Stimulated activated effector memory CD8-positive, alpha-beta T cell treated with anti-CD3 and anti-CD28 coated beads, Interleukin-12 subunit alpha, Interleukin-12 subunit beta, amount 100 ng/mL, for 72 hours (primary cell): ENCODE data around the gene DPM3.

Experiments used
- ATAC-seq: fragments of 150-1000 bp; cut with Tn5 transposase; 2 replicates; pipeline ENCODE4 v1.10.0; 2021
- DNase-seq, 2 donors: peaks; one replicate each; pipeline ENCODE4 v3.0.0; 2021 to 2022; ENCODE audit warnings: low spot score in 2 of 2
- H3K27ac Mint-ChIP-seq: one replicate; pipeline ENCODE4 v1.8.0; 2022; ENCODE audit warnings: mild to moderate bottlenecking, mixed read lengths
- H3K36me3 Mint-ChIP-seq: one replicate; pipeline ENCODE4 v1.8.0; 2022; ENCODE audit warnings: mild to moderate bottlenecking, mixed read lengths
- H3K4me1 Mint-ChIP-seq: one replicate; pipeline ENCODE4 v1.8.0; 2022; ENCODE audit warnings: mixed read lengths
- H3K4me3 Mint-ChIP-seq: one replicate; pipeline ENCODE4 v1.8.0; 2022; ENCODE audit warnings: mild to moderate bottlenecking, mixed read lengths
- H3K9me3 Mint-ChIP-seq: one replicate; pipeline ENCODE4 v1.8.0; 2022; ENCODE audit warnings: mixed read lengths

DPM3 gene

DNA sequence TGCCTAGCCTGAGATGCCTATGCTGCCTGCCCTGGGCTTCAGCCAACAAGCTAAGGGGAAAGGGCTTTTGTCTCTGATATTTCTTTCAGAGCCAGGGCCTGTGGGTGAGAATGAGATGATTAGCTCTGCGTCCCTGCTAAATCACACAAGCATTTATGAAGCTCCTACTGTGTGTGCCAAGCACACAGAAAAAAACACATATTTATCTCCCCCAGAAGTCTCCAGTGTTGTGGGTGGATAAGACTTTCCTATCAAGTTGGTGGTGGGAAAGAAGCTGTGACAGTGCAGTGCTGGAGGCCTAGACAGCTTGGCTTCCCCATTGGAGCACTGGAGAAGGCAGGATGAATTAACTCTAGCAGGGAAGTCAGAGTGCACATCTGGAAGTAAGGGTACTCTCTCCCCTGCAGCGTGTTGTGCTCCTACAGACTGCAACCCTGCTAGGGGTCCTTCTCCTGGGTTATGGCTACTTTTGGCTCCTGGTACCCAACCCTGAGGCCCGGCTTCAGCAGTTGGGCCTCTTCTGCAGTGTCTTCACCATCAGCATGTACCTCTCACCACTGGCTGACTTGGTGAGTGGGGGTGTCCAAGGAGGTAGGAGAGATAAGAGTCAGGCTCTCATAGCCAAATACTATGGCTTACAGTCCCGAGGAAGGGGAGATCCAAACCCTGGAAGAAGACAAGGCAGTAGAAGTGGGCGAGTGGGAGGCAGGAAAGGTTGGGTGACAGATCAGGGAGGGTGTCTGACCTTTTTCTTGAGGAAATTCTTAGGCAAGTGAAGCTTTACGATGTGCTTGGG, 3.0 kb downstream of the DPM3 start:
- Mint-ChIP-seq H3K9me3 (no peaks in the 10 kb centered on the region), H3K36me3 (peaks cover 66% of the 10 kb centered on the region), H3K4me1 (peaks cover 44% of the 10 kb centered on the region)

GRCh38 chr1:155136748-155137147, 3.6 kb downstream of the DPM3 start:
- peak overlapping the region; percentile 99 for H3K27ac Mint-ChIP-seq
- peaks cover 66% of the 10 kb centered on the region for H3K36me3 Mint-ChIP-seq
- ATAC-seq (no peak), DNase-seq (no peak)
- H3K4me1 Mint-ChIP-seq, result peaks cover 47% of the 10 kb centered on the region
- H3K4me3 Mint-ChIP-seq, result peak overlapping the region; percentile 98
- H3K9me3 Mint-ChIP-seq, result no peaks in the 10 kb centered on the region

More for the DNA sequence above, 3.0 kb downstream of the DPM3 start:
- DNase-seq (no peak), ATAC-seq (no peak)
- H3K27ac Mint-ChIP-seq, result peak overlapping the region; percentile 99
- peak overlapping the region; percentile 98 for H3K4me3 Mint-ChIP-seq

DNA sequence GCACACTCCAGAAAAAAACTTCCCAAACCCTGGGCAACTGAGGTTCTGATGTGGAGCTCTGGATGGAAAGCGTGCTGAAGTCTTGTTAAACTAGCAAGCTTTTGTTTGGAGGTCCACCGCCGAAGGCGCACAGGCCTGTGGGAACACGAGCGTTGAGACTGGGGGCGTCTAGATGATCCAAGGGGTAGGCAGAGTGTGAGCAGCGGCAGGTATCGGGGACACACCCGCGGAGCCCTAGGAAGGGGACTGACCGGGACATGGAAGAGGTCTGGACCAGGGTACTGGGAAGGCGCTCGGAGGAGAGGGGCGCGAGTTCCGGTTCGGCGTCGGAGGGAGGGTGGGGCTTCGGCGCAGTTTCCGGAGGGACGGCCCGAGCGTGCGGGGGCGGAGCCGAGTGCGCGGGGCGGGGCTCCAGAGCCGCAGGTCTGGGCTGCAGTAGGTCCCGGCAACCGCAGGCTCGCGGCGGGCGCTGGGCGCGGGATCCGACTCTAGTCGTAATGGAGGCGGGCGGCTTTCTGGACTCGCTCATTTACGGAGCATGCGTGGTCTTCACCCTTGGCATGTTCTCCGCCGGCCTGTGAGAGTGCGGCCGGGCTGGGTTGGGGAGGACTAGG, 4.8 kb downstream of the DPM3 start, which contains the start of gene SLC50A1:
Gene SLC50A1 (plus strand): TSS at position 438 of the 614 bp plus-strand sequence. CDS start 60 bp downstream, at position 498.
- DNase-seq (peak; percentile 93 to 96), ATAC-seq (peak; percentile 82)
- peaks cover 48% of the 10 kb centered on the region for H3K4me1 Mint-ChIP-seq
- peak within 1 kb of the TSS; percentile 98 for H3K4me3 Mint-ChIP-seq
- peaks cover 65% of the 10 kb centered on the region for H3K36me3 Mint-ChIP-seq
- H3K27ac Mint-ChIP-seq, result peak within 1 kb of the TSS; percentile 99
- no peaks in the 10 kb centered on the region for H3K9me3 Mint-ChIP-seq

DNA sequence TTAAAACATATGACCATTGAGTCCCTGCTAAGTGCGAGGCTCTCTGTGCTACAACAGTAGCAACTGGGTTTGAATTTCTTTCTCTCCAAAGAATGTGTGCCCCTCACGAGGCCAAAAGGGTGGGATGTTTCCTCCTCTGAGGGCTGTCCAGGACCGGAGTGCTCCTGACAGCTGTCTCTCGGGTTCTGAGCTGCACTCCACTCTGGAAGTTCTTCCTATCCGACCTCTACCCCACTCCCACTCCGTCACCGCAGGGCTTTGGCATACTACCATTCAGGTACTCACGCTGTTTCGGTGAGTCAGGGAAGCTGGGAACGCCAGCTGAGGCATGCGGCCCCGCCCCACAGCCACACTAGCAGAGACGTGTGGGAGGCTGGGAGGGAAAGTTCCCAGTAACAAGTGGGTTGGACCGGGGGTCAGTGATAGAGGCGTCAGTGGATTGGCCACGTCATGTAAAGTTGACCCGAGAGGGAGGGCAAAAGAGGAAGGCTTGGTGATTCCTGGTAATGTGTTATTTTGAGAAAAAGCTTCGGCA, 5.4 kb downstream of the DPM3 start:
- H3K4me1 Mint-ChIP-seq, result peaks cover 45% of the 10 kb centered on the region

GRCh38 chr1:155134322-155134721, 6.0 kb downstream of the DPM3 start:
- H3K36me3 Mint-ChIP-seq, result peaks cover 53% of the 10 kb centered on the region
- ATAC-seq (no peak), DNase-seq (no peak)
- no peaks in the 10 kb centered on the region for H3K9me3 Mint-ChIP-seq
- peaks cover 50% of the 10 kb centered on the region for H3K4me1 Mint-ChIP-seq
- H3K4me3 Mint-ChIP-seq, result peak overlapping the region; percentile 98
- no peak overlapping the region for H3K27ac Mint-ChIP-seq

More for the DNA sequence above, 5.4 kb downstream of the DPM3 start:
- peak; percentile 69 for ATAC-seq
- Mint-ChIP-seq H3K27ac (peak overlapping the region; percentile 99), H3K4me3 (peak overlapping the region; percentile 98), H3K36me3 (peaks cover 59% of the 10 kb centered on the region), H3K9me3 (no peaks in the 10 kb centered on the region)
- DNase-seq, result peak; percentile 44 to 71

- no peak for ATAC-seq
- Mint-ChIP-seq H3K4me1 (peaks cover 52% of the 10 kb centered on the region), H3K36me3 (peaks cover 48% of the 10 kb centered on the region), H3K4me3 (no peak overlapping the region), H3K9me3 (no peaks in the 10 kb centered on the region), H3K27ac (no peak overlapping the region)
- no peak for DNase-seq
Measured at GRCh38 chr1:155133799-155134281, 6.5 kb downstream of the DPM3 start.

DNA sequence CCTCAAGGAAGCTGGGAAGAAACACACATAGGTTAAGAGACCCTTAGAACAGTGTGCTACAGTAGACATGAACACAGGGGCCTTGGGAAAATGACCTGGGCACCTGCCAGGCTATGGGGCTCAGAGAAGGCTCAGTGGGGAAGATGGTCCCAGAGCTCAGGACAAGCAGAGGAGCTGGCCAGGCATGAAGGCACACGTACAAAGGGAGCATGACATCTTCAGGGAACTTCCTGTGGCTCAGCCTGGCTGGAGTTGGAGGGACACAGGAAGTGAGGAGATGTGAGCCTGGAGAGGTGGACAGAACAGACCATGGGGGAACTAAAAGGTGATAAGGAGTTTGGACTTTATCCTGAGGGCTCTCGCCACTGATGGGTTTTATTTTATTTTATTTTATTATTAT, 8.5 kb downstream of the DPM3 start:
- Mint-ChIP-seq H3K36me3 (peaks cover 28% of the 10 kb centered on the region), H3K4me1 (peaks cover 50% of the 10 kb centered on the region), H3K4me3 (no peak overlapping the region), H3K27ac (no peak overlapping the region), H3K9me3 (no peaks in the 10 kb centered on the region)
- ATAC-seq (no peak), DNase-seq (no peak)

DNA sequence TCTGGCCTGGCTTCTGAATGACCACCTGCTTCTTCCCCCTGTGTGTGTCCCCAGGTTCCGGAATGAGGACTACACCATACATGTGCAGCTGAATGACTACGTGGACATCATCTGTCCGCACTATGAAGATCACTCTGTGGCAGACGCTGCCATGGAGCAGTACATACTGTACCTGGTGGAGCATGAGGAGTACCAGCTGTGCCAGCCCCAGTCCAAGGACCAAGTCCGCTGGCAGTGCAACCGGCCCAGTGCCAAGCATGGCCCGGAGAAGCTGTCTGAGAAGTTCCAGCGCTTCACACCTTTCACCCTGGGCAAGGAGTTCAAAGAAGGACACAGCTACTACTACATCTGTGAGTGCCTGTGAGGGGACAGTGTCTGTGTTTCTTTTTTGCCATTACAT, 9.0 kb downstream of the DPM3 start:
- Mint-ChIP-seq H3K4me3 (no peak overlapping the region), H3K36me3 (peaks cover 22% of the 10 kb centered on the region), H3K4me1 (peaks cover 53% of the 10 kb centered on the region), H3K27ac (no peak overlapping the region), H3K9me3 (no peaks in the 10 kb centered on the region)
- ATAC-seq, result no peak
- DNase-seq, result no peak

DNA sequence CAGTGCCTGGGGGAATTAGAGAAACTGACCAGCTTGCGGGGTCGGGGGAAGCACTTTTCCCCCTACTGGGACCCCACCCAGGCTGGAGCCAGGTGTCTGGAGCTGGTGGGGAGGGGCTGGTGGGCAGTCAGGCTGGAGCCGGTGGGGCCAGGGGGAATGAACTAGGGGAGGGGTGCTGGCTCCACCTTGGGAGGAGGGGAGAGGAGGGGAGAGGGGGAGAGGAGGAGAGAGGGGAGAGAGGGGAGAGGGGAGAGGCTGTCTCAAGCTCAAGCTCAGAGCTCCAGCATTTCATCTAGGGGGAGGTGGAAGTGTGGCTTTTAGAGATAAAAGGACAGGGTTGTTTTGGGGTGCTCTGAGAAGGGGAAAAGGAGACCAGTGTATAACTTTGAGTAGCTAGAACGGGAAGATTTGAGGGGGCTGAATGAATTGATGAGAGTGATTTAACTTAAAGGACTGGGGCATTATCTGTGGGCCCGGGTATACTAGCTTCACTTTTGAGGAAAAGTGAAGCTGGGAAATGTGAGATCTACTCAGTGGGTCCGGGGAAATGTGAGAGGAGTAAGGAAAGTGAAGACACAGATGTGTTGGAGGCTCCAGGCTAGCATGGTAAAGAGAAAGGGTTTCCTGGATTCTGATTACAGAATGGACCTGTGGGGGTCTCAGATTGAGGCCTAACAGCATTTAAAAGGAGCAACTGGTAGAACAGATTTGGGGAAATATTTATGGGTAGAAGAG, 9.9 kb downstream of the DPM3 start:
- H3K36me3 Mint-ChIP-seq, result peaks cover 14% of the 10 kb centered on the region
- H3K4me1 Mint-ChIP-seq, result peaks cover 47% of the 10 kb centered on the region
- ATAC-seq (no peak), DNase-seq (no peak)
- no peaks in the 10 kb centered on the region for H3K9me3 Mint-ChIP-seq
- no peak overlapping the region for H3K27ac Mint-ChIP-seq
- no peak overlapping the region for H3K4me3 Mint-ChIP-seq

- ATAC-seq (no peak), DNase-seq (no peak)
- Mint-ChIP-seq H3K27ac (no peak overlapping the region), H3K4me3 (peak overlapping the region; percentile 83), H3K36me3 (peaks cover 6% of the 10 kb centered on the region), H3K4me1 (peaks cover 39% of the 10 kb centered on the region), H3K9me3 (no peaks in the 10 kb centered on the region)
Measured at GRCh38 chr1:155128755-155129473, 11.4 kb downstream of the DPM3 start.

DNA sequence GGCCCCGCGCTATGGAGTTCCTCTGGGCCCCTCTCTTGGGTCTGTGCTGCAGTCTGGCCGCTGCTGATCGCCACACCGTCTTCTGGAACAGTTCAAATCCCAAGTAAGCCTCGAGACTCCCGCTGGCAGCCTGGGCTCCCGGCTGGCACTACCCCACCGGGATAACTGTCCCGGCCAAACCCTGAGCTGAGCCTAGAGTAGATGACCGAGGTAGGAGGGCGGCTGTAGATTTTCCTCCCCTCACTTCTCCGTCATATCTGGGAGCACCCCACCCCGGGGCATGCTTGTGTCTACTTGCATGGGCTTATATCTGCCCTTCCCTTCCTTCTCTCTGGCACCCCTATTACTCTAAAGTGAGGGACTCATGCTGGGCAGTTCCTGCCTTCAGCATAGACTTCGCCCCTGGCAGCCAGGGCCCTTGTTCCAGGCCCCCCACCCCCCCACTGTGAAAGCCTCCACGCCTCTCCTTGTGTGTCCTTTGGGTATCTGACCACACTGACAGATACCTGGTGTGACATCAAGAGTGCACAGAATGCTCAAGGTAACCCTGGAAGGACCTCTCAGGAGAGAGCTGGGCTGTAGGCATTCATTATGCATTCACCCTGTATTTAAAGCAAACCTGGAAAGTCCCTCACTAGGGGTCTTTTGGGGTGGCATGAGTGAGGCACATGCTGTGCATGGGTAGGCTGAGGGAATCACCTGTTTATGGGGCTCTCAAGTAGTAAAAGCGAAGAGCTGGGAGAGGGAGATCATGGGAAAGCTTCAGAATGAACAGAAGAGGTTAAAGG, 12.2 kb downstream of the DPM3 start:
- H3K4me1 Mint-ChIP-seq, result peaks cover 39% of the 10 kb centered on the region
- H3K9me3 Mint-ChIP-seq, result no peaks in the 10 kb centered on the region
- ATAC-seq (no peak), DNase-seq (no peak)
- H3K4me3 Mint-ChIP-seq, result peak overlapping the region; percentile 83
- peak overlapping the region; percentile 43 for H3K27ac Mint-ChIP-seq
- peaks cover 3% of the 10 kb centered on the region for H3K36me3 Mint-ChIP-seq

DNA sequence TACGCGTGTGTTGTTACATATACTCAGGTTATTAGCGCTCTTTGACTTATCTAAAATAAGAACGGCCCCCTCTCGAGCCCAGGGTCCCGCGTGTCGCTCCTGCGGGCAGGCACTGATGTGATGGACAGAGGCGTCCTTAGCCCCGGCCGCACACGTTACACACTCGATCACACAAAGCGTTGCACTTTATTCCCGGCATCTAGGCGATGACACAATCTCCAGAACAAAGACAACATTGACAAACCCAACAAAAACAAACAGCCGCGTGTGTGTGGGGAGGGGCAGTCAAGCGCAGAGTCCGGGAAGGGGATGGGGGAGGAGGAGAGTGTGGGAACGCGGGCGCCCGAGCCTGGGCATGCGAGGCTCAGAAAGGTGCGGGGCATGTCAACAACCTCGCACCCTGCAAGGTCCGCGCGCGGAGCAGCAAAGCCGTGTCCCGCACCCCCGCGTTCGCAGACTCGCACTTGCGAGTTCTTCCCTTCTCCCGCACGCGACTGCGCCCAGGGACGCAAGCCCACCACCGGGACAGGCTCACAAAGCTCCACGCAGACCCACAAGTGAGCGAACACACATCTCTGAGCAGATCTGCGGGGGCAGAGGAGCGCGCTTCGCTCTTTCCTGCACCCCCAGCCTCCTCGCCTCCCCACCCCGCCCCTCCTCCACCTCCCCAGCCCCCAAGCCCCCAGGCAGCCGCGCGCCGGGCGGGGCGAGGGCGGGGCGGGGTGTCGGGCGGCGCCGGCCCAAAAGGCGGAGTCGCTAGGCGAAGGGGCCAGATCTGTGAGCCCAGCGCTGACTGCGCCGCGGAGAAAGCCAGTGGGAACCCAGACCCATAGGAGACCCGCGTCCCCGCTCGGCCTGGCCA, 13.0 kb downstream of the DPM3 start, which contains the start of gene EFNA1:
Gene EFNA1 (plus strand): TSS at position 772 of the 862 bp plus-strand sequence. CDS start 102 bp downstream, outside the sequence.
- Mint-ChIP-seq H3K36me3 (no peaks in the 10 kb centered on the region), H3K4me1 (peaks cover 39% of the 10 kb centered on the region), H3K4me3 (peak within 1 kb of the TSS; percentile 83), H3K27ac (peak within 1 kb of the TSS; percentile 50), H3K9me3 (no peaks in the 10 kb centered on the region)
- ATAC-seq (peak; percentile 75), DNase-seq (peak; percentile 34 to 63)

- peak overlapping the region; percentile 83 for H3K4me3 Mint-ChIP-seq
Measured at GRCh38 chr1:155126556-155127104, 13.7 kb downstream of the DPM3 start.

More at GRCh38 chr1:155126556-155127104, 13.7 kb downstream of the DPM3 start:
- ATAC-seq (peak; percentile 78), DNase-seq (no peak)
- no peaks in the 10 kb centered on the region for H3K36me3 Mint-ChIP-seq
- H3K4me1 Mint-ChIP-seq, result peaks cover 35% of the 10 kb centered on the region
- H3K27ac Mint-ChIP-seq, result peak overlapping the region; percentile 50
- no peaks in the 10 kb centered on the region for H3K9me3 Mint-ChIP-seq
